Fibroblast of lung (primary cell): ENCODE measurements around the gene APLF.

Source experiments
- EZH2 ChIP-seq: IDR thresholded peaks from 2 replicates; pipeline ENCODE4 v1.5.1; 2012; ENCODE audit warnings: low read length, control low read depth, mild to moderate bottlenecking; ENCODE audit errors: missing control alignments
- TF ChIP-seq, protein P1 (sequence below), 2 donors: IDR thresholded peaks in 1 of 2; conservative IDR thresholded peaks in 1 of 2; 1 replicate in 1 of 2; 2 replicates in 1 of 2; pipeline ENCODE4 v1.5.1; 2011 to 2012; ENCODE audit warnings: low read length in 2 of 2, control low read depth in 1 of 2, inconsistent platforms in 1 of 2, low read depth in 1 of 2, mild to moderate bottlenecking in 1 of 2

DNA sequence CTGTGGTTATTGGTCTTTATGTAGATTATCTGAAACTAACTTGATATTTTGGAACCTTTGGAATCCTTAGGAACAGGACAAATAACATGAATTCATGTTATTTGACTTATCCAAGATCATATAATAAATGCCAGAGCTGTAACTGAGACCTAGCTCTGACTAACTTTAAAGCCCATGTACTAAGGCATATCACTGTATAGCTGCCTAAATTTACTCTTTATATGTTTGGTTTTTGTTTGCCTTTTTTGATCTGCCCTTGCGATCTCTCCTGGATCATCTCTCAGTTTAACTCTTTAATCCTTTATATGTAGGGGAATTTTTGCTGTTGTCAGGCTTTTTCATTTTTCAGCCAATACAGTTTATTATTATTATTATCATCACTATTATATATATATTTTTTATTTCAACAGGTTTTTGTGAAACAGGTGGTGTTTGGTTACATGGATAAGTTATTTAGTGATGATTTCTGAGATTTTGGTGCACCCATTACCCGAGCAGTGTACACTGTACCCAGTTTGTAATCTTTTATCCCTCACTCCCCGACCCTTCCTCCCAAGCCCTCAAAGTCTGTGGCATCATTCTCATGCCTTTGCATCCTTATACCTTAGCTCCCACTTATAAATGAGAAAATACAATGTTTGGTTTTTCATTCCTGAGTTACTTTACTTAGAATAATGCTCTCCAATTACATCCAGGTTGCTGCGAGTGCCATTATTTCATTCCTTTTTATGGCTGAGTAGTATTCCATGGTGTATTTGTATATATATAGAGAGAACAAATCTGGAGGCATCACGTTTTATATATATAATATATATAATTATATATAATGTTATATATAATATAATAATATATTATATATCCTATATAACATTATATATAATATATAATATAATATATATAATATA lies 48.9 kb downstream of the APLF start:
- TF ChIP-seq, protein P1, sequence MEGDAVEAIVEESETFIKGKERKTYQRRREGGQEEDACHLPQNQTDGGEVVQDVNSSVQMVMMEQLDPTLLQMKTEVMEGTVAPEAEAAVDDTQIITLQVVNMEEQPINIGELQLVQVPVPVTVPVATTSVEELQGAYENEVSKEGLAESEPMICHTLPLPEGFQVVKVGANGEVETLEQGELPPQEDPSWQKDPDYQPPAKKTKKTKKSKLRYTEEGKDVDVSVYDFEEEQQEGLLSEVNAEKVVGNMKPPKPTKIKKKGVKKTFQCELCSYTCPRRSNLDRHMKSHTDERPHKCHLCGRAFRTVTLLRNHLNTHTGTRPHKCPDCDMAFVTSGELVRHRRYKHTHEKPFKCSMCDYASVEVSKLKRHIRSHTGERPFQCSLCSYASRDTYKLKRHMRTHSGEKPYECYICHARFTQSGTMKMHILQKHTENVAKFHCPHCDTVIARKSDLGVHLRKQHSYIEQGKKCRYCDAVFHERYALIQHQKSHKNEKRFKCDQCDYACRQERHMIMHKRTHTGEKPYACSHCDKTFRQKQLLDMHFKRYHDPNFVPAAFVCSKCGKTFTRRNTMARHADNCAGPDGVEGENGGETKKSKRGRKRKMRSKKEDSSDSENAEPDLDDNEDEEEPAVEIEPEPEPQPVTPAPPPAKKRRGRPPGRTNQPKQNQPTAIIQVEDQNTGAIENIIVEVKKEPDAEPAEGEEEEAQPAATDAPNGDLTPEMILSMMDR (conservative IDR thresholded peaks at IDR 0.05 in 1 of 2, IDR thresholded peaks at IDR 0.05 in 1 of 2; ENCODE audit: low read depth in 1 of 2, low read length in 2 of 2) = no peak
- no peak for TF ChIP-seq EZH2
